H1 (cell line): ENCODE results near the gene ALLC.

ENCODE experiments used
- CEBPB ChIP-seq: IDR thresholded peaks from 2 replicates; pipeline ENCODE4 v1.6.1; 2012; ENCODE audit warnings: low read depth, low read length
- CTCF ChIP-seq, 3 experiments: IDR thresholded peaks; 1 replicate in 2 of 3; 2 replicates in 1 of 3; pipeline versions ENCODE4 v1.5.1 to v1.6.1; 2011; ENCODE audit warnings: low read length in 3 of 3, mild to moderate bottlenecking in 3 of 3, inconsistent platforms in 2 of 3, low read depth in 1 of 3, moderate library complexity in 1 of 3; ENCODE audit not compliant: insufficient read depth in 1 of 3; ENCODE audit errors: control extremely low read depth in 1 of 3
- EZH2 ChIP-seq: fragments of 200-600 bp; sonication (generic); IDR thresholded peaks from 2 replicates; pipeline ENCODE4 v1.7.1; 2012; ENCODE audit warnings: low read depth, mild to moderate bottlenecking, moderate library complexity, low read length, inconsistent platforms; ENCODE audit not compliant: severe bottlenecking
- SRF ChIP-seq: IDR thresholded peaks from 2 replicates; pipeline ENCODE4 v1.6.1; 2011; ENCODE audit warnings: mild to moderate bottlenecking, low read depth, low read length, moderate library complexity
- TAF1 ChIP-seq: IDR thresholded peaks from 2 replicates; pipeline ENCODE4 v1.6.1; 2011; ENCODE audit warnings: mild to moderate bottlenecking, low read depth, low read length

- TF ChIP-seq CEBPB (no peak), SRF (no peak), TAF1 (no peak), EZH2 (no peak), CTCF (IDR thresholded peaks at IDR 0.05; ENCODE audit: control extremely low read depth in 1 of 3, insufficient read depth in 1 of 3, low read depth in 1 of 3, low read length in 3 of 3) (peak in 2 of 3 experiments; percentile 57 to 78; a peak in 3 of 4 replicates)
Observed at GRCh38 chr2:3628800-3629199, 29.2 kb upstream of the ALLC start.
